Brain microvascular endothelial cell (primary cell): ENCODE data around the gene SERBP1.

Source experiments
- DNase-seq: peaks from one replicate; pipeline ENCODE4 v3.0.0-alpha.2; 2020
- H3K27ac ChIP-seq: fragments of 250-450 bp; sonication (Bioruptor Pico); 2 replicates; pipeline ENCODE4 v1.5.1; 2020; ENCODE audit warnings: mild to moderate bottlenecking, moderate library complexity
- H3K27me3 ChIP-seq: fragments of 250-450 bp; sonication (Bioruptor Pico); replicated peaks from 2 replicates; pipeline ENCODE4 v1.5.1; 2020; ENCODE audit warnings: mild to moderate bottlenecking
- H3K36me3 ChIP-seq: fragments of 250-450 bp; sonication (Bioruptor Pico); replicated peaks from 2 replicates; pipeline ENCODE4 v1.5.1; 2020; ENCODE audit warnings: mild to moderate bottlenecking
- H3K4me3 ChIP-seq: 2 replicates; pipeline ENCODE4 v1.5.1; 2011; ENCODE audit warnings: low read depth, mild to moderate bottlenecking, control low read depth, low read length, moderate library complexity
- in situ Hi-C: cut with HindIII; loops from 2 replicates; pipeline ENCODE4 v1.10.0; 2017; ENCODE audit warnings: low sequenced_read_pairs, low pct_ligation_motif_present
- TF ChIP-seq, protein P1 (sequence below): IDR thresholded peaks from 2 replicates; pipeline ENCODE4 v1.5.1; 2011; ENCODE audit warnings: low read depth, mild to moderate bottlenecking, moderate library complexity, low read length, control low read depth, inconsistent platforms; ENCODE audit errors: missing control alignments

SERBP1 gene

DNA sequence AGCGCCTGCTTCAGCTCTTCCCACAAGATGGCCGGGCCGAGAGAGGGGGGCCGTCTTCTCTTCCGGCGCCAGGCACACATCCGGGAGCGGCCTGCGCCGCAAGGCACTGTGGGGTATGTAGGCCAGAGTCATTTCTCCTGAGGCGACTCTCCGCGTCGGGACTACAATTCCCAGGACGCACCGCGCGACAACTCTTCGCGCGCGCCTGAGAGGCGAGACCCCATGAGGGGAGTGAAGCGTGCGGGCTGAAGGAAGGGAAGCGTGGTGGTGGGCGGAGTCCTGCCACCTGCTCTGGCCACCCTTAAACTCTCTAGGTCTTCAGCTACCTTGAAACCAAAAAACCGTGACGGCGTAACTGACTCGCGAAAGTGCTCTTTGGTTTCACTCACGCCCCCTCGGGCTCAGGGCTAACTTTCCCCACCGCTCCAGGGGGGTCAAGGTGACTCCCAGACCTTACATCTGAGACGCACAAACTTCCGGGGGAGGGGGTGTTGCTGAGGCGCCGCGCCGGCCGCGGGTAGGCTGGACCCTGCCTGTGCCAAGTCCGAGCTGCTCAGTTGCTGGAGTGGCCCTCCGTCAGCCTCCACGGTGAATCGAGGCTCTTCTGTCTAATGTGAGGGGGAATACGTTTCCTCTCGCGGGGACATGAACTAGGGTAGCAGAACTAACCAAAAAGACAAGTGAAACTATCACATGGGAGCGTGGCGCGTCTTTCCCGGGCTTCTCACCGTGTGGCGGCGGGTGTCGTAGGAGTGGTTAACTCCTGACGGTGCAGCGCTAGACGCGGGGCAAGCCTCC lies at the start of gene SERBP1:
Gene SERBP1 (minus strand): TSS at position 45 of the 798 bp plus-strand sequence. CDS start 102 bp downstream, outside the sequence.
- TF ChIP-seq, protein P1, sequence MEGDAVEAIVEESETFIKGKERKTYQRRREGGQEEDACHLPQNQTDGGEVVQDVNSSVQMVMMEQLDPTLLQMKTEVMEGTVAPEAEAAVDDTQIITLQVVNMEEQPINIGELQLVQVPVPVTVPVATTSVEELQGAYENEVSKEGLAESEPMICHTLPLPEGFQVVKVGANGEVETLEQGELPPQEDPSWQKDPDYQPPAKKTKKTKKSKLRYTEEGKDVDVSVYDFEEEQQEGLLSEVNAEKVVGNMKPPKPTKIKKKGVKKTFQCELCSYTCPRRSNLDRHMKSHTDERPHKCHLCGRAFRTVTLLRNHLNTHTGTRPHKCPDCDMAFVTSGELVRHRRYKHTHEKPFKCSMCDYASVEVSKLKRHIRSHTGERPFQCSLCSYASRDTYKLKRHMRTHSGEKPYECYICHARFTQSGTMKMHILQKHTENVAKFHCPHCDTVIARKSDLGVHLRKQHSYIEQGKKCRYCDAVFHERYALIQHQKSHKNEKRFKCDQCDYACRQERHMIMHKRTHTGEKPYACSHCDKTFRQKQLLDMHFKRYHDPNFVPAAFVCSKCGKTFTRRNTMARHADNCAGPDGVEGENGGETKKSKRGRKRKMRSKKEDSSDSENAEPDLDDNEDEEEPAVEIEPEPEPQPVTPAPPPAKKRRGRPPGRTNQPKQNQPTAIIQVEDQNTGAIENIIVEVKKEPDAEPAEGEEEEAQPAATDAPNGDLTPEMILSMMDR, result no peak
- H3K27ac ChIP-seq, result peak within 1 kb of the TSS; percentile 61
- in situ Hi-C loops, result no loop called here

DNA sequence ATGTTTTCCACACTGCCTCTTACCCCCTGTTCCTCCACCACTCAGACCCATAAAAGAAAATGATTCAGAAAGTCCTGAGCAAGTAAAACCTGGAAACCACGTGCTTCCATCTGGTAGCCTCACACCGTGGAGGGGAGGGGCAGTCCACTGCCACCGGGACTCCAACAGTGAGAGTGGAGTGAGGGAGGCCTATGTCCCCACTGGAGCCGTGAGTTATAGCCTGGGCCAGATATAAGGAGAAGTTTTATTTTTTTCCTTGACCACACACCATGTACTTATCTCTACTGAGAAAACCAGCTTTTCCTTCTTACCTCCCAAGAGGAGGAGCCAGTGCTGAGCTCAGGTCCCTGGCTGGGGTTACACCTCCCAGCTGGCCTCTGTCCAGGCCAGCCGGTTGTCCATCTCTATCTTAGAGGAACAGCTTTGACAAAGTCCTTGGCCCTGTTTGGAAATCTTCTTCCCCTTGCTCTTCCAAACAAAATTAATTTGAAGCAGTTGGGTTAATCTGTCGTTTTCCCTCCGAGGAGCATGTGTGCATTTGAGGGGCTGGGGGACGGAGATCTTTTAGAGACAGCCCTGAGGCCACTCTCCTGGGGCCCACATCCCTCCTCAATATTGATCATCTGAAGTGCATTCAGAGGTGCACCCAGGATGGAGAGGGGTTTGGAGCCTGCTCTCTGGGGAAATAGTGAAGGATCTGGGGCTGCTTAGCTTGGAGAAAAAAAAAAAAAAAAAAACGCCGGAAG lies 49.1 kb upstream of the SERBP1 start:
- DNase-seq, result no peak
- H3K27ac ChIP-seq, result no peak overlapping the region
- TF ChIP-seq, protein P1, result no peak
- H3K36me3 ChIP-seq, result no peaks in the 10 kb centered on the region
- no peaks in the 10 kb centered on the region for H3K27me3 ChIP-seq
- H3K4me3 ChIP-seq, result no peak overlapping the region
- in situ Hi-C loops, result loop anchor here (25.0 kb wide), 1 partner anchor 142 kb away; no protein-coding TSS in a partner anchor

More for the DNA sequence above, at the start of gene SERBP1:
- DNase-seq, result peak; percentile 95
- H3K4me3 ChIP-seq, result peak within 1 kb of the TSS; percentile 86
- peaks cover 6% of the 10 kb centered on the region for H3K36me3 ChIP-seq
- no peaks in the 10 kb centered on the region for H3K27me3 ChIP-seq

DNA sequence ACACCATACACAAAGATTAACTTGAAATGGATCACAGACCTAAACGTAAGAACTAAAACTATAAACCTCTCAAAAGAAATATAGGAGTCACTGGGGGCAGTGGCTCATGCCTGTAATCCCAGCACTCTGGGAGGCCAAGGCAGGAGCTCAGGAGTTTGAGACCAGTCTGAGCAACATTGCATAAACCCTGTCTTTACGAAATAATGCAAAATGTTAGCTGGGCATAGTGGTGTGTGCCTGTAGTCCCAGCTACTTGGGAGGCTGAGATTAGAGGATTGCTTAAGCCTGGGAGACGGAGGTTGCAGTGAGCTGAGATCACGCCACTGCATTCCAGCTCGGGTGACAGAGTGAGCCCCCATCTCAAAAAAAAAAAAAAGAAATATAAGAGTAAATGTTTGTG lies 46.7 kb upstream of the SERBP1 start:
- H3K4me3 ChIP-seq, result no peak overlapping the region
- in situ Hi-C loops, result loop anchor here (25.0 kb wide), 1 partner anchor 140 kb away; no protein-coding TSS in a partner anchor

DNA sequence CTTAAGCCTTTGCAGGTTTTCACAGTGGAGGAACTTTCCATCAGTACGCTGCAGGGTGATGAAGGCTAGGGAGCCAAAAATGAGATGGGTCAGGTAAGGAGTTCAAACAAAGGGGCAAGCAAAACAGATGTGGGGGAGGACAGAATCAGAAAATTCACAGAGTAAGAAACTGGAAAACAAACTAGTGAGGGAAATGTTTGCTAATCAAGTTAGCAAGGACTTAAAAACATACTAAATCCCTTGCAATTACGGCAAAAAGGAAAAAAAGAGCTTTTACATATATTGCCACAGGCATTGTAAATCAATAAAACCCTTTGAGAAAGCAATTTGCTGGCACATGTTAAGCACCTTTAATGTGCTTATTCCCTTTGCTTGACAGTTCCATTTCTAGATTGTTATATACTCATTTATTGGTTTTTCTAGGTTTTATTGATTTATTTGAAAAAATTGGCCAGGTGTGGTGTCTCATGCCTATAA lies 45.8 kb upstream of the SERBP1 start:
- in situ Hi-C loops, result loop anchor here (25.0 kb wide), 1 partner anchor 139 kb away; no protein-coding TSS in a partner anchor
- TF ChIP-seq, protein P1, result no peak
- Histone ChIP-seq H3K27me3 (no peaks in the 10 kb centered on the region), H3K4me3 (no peak overlapping the region), H3K27ac (no peak overlapping the region), H3K36me3 (no peaks in the 10 kb centered on the region)
- DNase-seq, result no peak

More for the DNA sequence above, 46.7 kb upstream of the SERBP1 start:
- no peak for DNase-seq
- H3K27ac ChIP-seq, result no peak overlapping the region
- H3K27me3 ChIP-seq, result no peaks in the 10 kb centered on the region
- TF ChIP-seq, protein P1, result no peak
- no peaks in the 10 kb centered on the region for H3K36me3 ChIP-seq

DNA sequence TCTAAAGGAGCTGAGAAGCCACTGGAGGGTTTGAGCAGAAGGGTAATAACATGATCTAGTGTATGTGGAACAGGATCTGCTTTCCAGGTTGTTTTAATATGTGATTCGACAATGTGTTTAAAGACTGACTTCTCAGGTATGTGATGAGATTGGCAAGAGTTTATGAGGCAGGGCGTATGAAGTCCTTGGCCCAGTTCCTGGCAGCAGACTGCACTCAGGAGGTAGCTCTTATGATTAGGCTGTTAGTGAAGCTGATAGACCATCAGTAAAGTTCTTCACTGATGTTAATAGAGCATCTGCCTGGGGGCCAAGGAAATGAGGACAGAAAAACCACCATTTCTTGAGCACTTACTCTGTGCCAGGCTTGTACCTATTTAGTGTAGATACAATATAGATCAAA lies 41.9 kb upstream of the SERBP1 start:
- in situ Hi-C loops, result no loop called here
- Histone ChIP-seq H3K27me3 (no peaks in the 10 kb centered on the region), H3K36me3 (no peaks in the 10 kb centered on the region), H3K27ac (no peak overlapping the region), H3K4me3 (no peak overlapping the region)
- TF ChIP-seq, protein P1, result no peak
- DNase-seq, result no peak
